Measurements from ENCODE around the gene SIK1.
"Not testable (repeated sequence)": the region's sequence is repeated elsewhere in the genome, so short reads cannot be mapped to it uniquely, and the experiment has no call there.

- not testable (repeated sequence) for TF ChIP-seq POLR2A, POLR2AphosphoS5 (IDR thresholded peaks at IDR 0.05; ENCODE audit: low read depth, low read length)
Measured at GRCh38 chr21:43444524-43444923, 17.6 kb upstream of the SIK1 start.

Data from GM12891 (cell line).